ENCODE measurements around the gene MEGF11. TPM values are rescaled to one million over a fixed set of nuclear protein-coding genes. Genes with fewer than 3 reads are reported as not detected.
A peak's percentile ranks its signal among the peaks of the same experiment; 100 is the strongest.

The MEGF11 gene
- total RNA-seq, 1 experiment from 2014 or later: not detected

DNA sequence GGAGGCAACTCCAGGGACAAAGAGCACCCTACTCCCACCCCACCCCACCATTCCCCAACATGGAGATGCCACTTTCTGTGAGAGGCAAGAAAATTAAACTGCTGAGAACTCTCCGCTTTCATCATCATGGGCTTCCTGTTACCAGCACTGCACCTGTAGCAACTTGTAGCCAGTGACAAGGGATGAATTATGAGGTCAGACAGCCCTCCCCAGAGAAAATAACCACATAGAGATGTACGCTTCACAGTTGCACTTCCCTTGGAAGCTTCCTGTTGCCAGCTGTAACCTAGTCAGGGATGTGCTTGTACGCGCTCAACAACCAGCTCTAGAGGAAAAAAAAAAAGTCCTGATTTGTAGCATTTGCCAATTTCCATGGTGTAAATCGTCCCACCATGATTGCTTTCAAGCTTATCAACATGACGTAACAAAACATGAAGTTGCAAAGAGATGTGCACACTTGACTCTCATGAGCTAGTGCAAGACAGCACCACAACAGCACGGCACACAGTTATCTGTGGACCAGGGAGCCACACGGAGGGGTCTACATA is 238.8 kb downstream of the MEGF11 start:
- H3K4me1 ChIP-seq (ENCODE audit: insufficient read depth, low read length): no peaks in the 10 kb centered on the region
- ATAC-seq: no peak
- H3K36me3 ChIP-seq (ENCODE audit: low read depth, low read length): no peaks in the 10 kb centered on the region
- H3K27me3 ChIP-seq (ENCODE audit: low read length): no peaks in the 10 kb centered on the region
- H3K4me3 ChIP-seq (ENCODE audit: low read length): no peak overlapping the region
- no peak overlapping the region for H3K9ac ChIP-seq (ENCODE audit: low read length)
- no peaks in the 10 kb centered on the region for H3F3A ChIP-seq (ENCODE audit: low read length, unreplicated experiment)
- no peak overlapping the region for H2AFZ ChIP-seq (ENCODE audit: low read length)
- H3K4me2 ChIP-seq (ENCODE audit: low read length): no peak overlapping the region
- no peaks in the 10 kb centered on the region for H3K9me2 ChIP-seq (replicated peaks; ENCODE audit: low read length)
- intact Hi-C loops (cut with micrococcal nuclease): no loop called here
- CTCF ChIA-PET: no interaction called here
- TF ChIP-seq, protein P1, sequence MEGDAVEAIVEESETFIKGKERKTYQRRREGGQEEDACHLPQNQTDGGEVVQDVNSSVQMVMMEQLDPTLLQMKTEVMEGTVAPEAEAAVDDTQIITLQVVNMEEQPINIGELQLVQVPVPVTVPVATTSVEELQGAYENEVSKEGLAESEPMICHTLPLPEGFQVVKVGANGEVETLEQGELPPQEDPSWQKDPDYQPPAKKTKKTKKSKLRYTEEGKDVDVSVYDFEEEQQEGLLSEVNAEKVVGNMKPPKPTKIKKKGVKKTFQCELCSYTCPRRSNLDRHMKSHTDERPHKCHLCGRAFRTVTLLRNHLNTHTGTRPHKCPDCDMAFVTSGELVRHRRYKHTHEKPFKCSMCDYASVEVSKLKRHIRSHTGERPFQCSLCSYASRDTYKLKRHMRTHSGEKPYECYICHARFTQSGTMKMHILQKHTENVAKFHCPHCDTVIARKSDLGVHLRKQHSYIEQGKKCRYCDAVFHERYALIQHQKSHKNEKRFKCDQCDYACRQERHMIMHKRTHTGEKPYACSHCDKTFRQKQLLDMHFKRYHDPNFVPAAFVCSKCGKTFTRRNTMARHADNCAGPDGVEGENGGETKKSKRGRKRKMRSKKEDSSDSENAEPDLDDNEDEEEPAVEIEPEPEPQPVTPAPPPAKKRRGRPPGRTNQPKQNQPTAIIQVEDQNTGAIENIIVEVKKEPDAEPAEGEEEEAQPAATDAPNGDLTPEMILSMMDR (conservative IDR thresholded peaks at IDR 0.05; ENCODE audit: low read depth, low read length): no peak
- TF ChIP-seq EZH2phosphoT487 (IDR thresholded peaks at IDR 0.05; ENCODE audit: borderline replicate concordance, low read length): no peak
- no peak for TF ChIP-seq EZH2 (IDR thresholded peaks at IDR 0.05; ENCODE audit: low read length, unreplicated experiment)
- H3K9me3 ChIP-seq (ENCODE audit: low read length): no peaks in the 10 kb centered on the region
- BruUV-seq (replicated peaks): no TSS peak
- no peaks in the 10 kb centered on the region for H4K20me1 ChIP-seq (ENCODE audit: low read length)
- H3K27ac ChIP-seq (ENCODE audit: low read length): no peak overlapping the region
- POLR2A ChIA-PET (ENCODE audit: unreplicated experiment): no interaction called here
- no peak for DNase-seq
- no peaks in the 10 kb centered on the region for H3K79me2 ChIP-seq (ENCODE audit: low read length)

DNA sequence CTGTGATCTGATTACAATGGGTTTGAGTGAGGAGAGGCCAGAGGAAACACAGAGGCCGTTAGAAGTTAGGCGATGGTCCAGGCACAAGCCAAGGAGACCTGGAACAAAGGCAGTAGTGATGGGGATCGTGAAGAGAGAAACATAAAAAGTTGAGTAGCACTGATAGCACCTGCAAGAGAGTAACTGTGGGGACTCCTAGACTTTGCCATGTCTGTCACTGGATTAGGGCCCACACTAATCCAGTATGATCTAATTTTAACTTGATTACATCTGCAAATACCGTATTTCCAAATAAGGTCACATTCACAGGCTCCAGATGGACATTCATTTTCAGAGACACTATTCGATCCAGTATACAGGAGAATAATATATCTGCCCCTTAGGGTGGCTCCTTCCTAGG is 239.5 kb downstream of the MEGF11 start:
- no peaks in the 10 kb centered on the region for H3K9me2 ChIP-seq (replicated peaks; ENCODE audit: low read length)
- no peak overlapping the region for H2AFZ ChIP-seq (ENCODE audit: low read length)
- no peaks in the 10 kb centered on the region for H4K20me1 ChIP-seq (ENCODE audit: low read length)
- no peak overlapping the region for H3K4me3 ChIP-seq (ENCODE audit: low read length)
- H3K27me3 ChIP-seq (ENCODE audit: low read length): no peaks in the 10 kb centered on the region
- ATAC-seq (no peak), DNase-seq (no peak)
- no peaks in the 10 kb centered on the region for H3F3A ChIP-seq (ENCODE audit: low read length, unreplicated experiment)
- no peak overlapping the region for H3K9ac ChIP-seq (ENCODE audit: low read length)
- POLR2A ChIA-PET (ENCODE audit: unreplicated experiment): no interaction called here
- H3K4me2 ChIP-seq (ENCODE audit: low read length): no peak overlapping the region
- TF ChIP-seq, protein P1 (conservative IDR thresholded peaks at IDR 0.05; ENCODE audit: low read depth, low read length): no peak
- H3K36me3 ChIP-seq (ENCODE audit: low read depth, low read length): no peaks in the 10 kb centered on the region
- intact Hi-C loops (cut with micrococcal nuclease): no loop called here
- H3K27ac ChIP-seq (ENCODE audit: low read length): no peak overlapping the region
- H3K79me2 ChIP-seq (ENCODE audit: low read length): no peaks in the 10 kb centered on the region
- CTCF ChIA-PET: no interaction called here
- no TSS peak for BruUV-seq (replicated peaks)
- H3K9me3 ChIP-seq (ENCODE audit: low read length): no peaks in the 10 kb centered on the region
- H3K4me1 ChIP-seq (ENCODE audit: insufficient read depth, low read length): peaks cover 5% of the 10 kb centered on the region

DNA sequence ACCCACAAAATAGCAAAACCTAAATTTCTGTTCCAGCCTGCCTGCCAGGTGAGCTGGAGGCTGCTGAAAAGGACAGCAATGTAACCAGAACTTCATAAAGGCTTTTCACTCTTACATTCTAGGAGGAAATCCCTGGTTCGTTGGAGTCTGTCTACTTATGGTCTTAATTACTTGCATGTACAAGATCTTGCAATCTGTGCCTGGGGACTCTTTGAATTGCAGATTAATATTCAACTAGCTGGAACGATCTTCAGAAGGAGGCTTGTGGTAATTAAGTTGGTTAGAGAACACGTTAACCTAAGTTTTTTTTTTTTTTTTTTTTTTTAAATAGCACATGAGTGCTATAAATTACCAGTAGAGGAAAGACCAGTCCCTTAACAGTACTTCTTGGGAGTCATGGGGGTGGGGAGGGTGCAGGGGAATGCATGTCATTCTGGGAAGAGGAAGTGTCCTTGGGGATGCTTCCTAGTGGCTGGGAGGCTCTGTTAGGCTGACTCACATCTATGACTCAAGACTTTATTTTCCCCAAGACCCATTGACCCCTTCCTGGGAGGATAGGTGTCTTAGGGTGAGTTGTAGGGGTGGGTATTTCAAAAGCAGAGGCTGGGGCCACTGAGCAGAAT is 244.5 kb downstream of the MEGF11 start:
- H3K4me3 ChIP-seq (ENCODE audit: low read length): no peak overlapping the region
- DNase-seq: peak; percentile 71
- peaks cover 19% of the 10 kb centered on the region for H3K4me1 ChIP-seq (ENCODE audit: insufficient read depth, low read length)
- TF ChIP-seq, protein P1 (conservative IDR thresholded peaks at IDR 0.05; ENCODE audit: low read depth, low read length): no peak
- TF ChIP-seq EZH2phosphoT487 (IDR thresholded peaks at IDR 0.05; ENCODE audit: borderline replicate concordance, low read length): no peak
- no peak for TF ChIP-seq EZH2 (IDR thresholded peaks at IDR 0.05; ENCODE audit: low read length, unreplicated experiment)
- H3K4me2 ChIP-seq (ENCODE audit: low read length): no peak overlapping the region
- H3K79me2 ChIP-seq (ENCODE audit: low read length): no peaks in the 10 kb centered on the region
- H3K27me3 ChIP-seq (ENCODE audit: low read length): no peaks in the 10 kb centered on the region
- no peaks in the 10 kb centered on the region for H4K20me1 ChIP-seq (ENCODE audit: low read length)
- BruUV-seq (replicated peaks): no TSS peak
- ChIA-PET CTCF (no interaction called here), POLR2A (ENCODE audit: unreplicated experiment) (no interaction called here)
- H3K27ac ChIP-seq (ENCODE audit: low read length): no peak overlapping the region
- ATAC-seq: peak; percentile 64
- H3K9me3 ChIP-seq (ENCODE audit: low read length): no peaks in the 10 kb centered on the region
- H3K9me2 ChIP-seq (replicated peaks; ENCODE audit: low read length): no peaks in the 10 kb centered on the region
- no peak overlapping the region for H2AFZ ChIP-seq (ENCODE audit: low read length)
- no peaks in the 10 kb centered on the region for H3F3A ChIP-seq (ENCODE audit: low read length, unreplicated experiment)
- no peaks in the 10 kb centered on the region for H3K36me3 ChIP-seq (ENCODE audit: low read depth, low read length)
- H3K9ac ChIP-seq (ENCODE audit: low read length): no peak overlapping the region
- intact Hi-C loops (cut with micrococcal nuclease): no loop called here
